LNCaP clone FGC (cell line): ENCODE results near the gene ADNP.

ENCODE experiments used
- DNase-seq: peaks from one replicate; pipeline ENCODE4 v3.0.0-alpha.2; 2011; ENCODE audit warnings: low read depth
- H3K4me3 ChIP-seq: 2 replicates; pipeline ENCODE4 v1.5.1; 2011; ENCODE audit warnings: mild to moderate bottlenecking, low read depth, low read length, control low read depth
- TF ChIP-seq, protein P1 (sequence below): IDR thresholded peaks from 2 replicates; pipeline ENCODE4 v1.5.1; 2012; ENCODE audit warnings: mild to moderate bottlenecking; ENCODE audit not compliant: control insufficient read depth, insufficient read depth; ENCODE audit errors: extremely low read depth

The ADNP gene

GRCh38 chr20:50903353-50904051 is 27.7 kb downstream of the ADNP start:
- H3K4me3 ChIP-seq, result no peak overlapping the region
- no peak for DNase-seq
- TF ChIP-seq, protein P1, sequence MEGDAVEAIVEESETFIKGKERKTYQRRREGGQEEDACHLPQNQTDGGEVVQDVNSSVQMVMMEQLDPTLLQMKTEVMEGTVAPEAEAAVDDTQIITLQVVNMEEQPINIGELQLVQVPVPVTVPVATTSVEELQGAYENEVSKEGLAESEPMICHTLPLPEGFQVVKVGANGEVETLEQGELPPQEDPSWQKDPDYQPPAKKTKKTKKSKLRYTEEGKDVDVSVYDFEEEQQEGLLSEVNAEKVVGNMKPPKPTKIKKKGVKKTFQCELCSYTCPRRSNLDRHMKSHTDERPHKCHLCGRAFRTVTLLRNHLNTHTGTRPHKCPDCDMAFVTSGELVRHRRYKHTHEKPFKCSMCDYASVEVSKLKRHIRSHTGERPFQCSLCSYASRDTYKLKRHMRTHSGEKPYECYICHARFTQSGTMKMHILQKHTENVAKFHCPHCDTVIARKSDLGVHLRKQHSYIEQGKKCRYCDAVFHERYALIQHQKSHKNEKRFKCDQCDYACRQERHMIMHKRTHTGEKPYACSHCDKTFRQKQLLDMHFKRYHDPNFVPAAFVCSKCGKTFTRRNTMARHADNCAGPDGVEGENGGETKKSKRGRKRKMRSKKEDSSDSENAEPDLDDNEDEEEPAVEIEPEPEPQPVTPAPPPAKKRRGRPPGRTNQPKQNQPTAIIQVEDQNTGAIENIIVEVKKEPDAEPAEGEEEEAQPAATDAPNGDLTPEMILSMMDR, result no peak

DNA sequence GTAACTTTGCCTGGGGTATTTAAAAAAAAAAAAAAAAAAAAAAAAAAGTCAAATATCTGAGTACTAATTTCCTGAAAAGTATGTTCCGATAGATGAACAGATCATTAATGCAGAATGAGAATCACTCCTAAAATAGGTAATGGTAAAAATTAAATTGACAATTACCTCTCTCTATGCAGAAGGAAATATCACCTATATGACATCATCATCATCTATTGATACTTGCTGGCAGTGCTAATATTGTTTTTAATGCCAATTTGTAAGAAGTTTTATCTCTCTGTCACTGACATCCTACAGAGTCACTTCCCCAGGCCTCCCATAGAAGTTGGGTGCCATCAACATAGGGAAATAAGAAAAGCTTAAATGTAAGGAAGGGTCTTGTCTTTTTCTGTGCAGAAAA is 29.9 kb downstream of the ADNP start:
- no peak overlapping the region for H3K4me3 ChIP-seq
- TF ChIP-seq, protein P1, result no peak
- no peak for DNase-seq

GRCh38 chr20:50900261-50900660 is 31.0 kb downstream of the ADNP start:
- TF ChIP-seq, protein P1, result no peak
- DNase-seq, result peak; percentile 28
- H3K4me3 ChIP-seq, result no peak overlapping the region

DNA sequence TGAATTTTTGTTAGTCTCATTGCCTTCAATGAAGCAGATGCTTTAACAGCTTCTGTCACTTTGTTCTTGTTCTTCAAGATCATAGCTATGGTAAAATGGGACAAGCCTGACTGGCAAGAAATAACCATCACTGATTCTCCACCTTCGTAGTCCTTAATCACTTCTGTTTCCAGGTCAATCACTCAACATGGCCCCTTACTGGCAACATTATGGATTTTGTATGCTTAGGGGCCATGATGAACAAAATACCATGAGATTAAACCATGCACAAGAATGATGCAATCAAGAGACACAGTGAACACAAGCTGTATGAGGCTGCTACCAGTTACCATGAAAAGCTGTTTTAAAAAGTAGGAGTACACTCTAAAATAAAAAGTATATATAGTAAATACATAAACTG is 32.8 kb downstream of the ADNP start:
- DNase-seq, result no peak
- TF ChIP-seq, protein P1, result no peak
- H3K4me3 ChIP-seq, result no peak overlapping the region

DNA sequence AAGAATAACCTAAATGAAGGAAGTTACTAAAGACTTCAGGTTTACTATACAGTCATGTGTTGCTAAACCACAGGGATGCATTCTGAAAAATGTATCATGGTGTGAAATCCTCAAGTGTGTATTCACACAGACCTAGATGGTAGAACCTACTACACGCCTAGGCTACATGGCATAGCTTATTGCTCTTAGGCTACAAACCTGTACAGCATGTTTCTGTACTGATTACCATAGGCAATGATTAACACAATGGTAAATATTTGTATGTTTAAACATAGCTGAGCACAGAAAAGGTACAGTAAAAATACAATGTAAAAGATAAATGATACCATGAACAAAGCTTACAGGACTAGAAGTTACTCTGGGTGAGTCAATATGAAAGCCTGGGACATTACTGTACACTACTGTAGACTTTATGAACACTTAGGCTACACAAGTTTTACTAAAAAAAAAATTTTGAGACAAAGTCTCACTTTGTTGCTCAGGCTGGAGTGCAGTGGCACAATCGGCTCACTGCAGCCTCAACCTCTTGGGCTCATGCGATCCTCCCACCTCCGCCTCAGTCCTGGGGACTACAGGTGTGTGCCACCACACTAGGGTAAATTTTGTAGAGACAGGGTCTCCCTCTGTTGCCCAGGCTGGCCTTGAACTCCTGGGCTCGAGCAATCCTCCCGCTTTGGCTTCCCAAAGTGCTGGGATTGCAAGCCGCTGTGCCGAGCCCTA is 36.0 kb downstream of the ADNP start:
- H3K4me3 ChIP-seq, result no peak overlapping the region
- peak; percentile 82 for DNase-seq
- TF ChIP-seq, protein P1, result no peak

DNA sequence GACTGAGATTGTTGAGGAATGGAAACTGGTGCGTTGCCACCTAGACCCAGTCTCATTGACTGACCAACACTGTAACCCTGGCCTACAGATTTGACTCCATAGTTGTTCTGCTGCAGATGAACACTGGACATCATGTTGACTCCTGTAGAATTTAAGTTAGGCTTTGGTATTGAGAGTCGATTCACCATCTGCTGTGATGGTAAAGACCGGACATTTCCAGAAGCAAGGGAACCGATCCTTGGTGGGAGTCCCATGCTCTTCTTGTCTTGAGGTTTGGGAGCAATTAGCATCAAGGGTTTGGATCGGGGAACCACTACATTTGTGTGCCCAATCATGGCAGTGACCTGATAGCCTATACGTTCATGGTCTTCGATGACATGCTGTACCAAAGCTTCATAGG is 37.6 kb downstream of the ADNP start:
- DNase-seq, result no peak
- no peak overlapping the region for H3K4me3 ChIP-seq
- TF ChIP-seq, protein P1, result no peak
